Kidney (tissue), 22 donors: Measurements from ENCODE around the gene GIMAP6. TPM values are rescaled to one million over a fixed set of nuclear protein-coding genes. Genes with fewer than 3 reads are reported as not detected.
"Not testable (repeated sequence)": the region's sequence is repeated elsewhere in the genome, so short reads cannot be mapped to it uniquely, and the experiment has no call there.

Experiments
- DNase-seq, 5 donors: peaks; one replicate each; pipeline ENCODE4 v3.0.0-alpha.2; 2013 to 2020
- FAIRE-seq: peaks from 2 replicates; lab custom pipeline; 2012; peaks lifted over from hg19 to GRCh38; lab: Jason Lieb, UNC
- H3K27ac ChIP-seq, 2 donors: one replicate each; pipeline ENCODE4 v1.7.0; 2013; ENCODE audit warnings: low read depth in 2 of 2, low read length in 2 of 2, inconsistent platforms in 1 of 2
- H3K27me3 ChIP-seq: one replicate; pipeline ENCODE4 v1.7.1; 2013; ENCODE audit warnings: low read length, inconsistent platforms; ENCODE audit not compliant: control insufficient read depth, insufficient read depth
- H3K36me3 ChIP-seq, 3 donors: one replicate each; pipeline versions ENCODE4 v1.7.0 to v1.7.1; 2013; ENCODE audit warnings: low read length in 3 of 3, control low read depth in 1 of 3, inconsistent platforms in 1 of 3; ENCODE audit not compliant: insufficient read depth in 3 of 3, control insufficient read depth in 2 of 3
- H3K4me1 ChIP-seq, 3 donors: one replicate each; pipeline versions ENCODE4 v1.7.0 to v1.7.1; 2013; ENCODE audit warnings: low read length in 3 of 3, inconsistent platforms in 1 of 3, low read depth in 1 of 3; ENCODE audit not compliant: control insufficient read depth in 2 of 3, insufficient read depth in 2 of 3
- H3K4me3 ChIP-seq, 3 donors: one replicate each; pipeline versions ENCODE4 v1.7.0 to v1.8.1; 2013; ENCODE audit warnings: low read length in 3 of 3, control low read depth in 1 of 3, inconsistent platforms in 1 of 3
- H3K9ac ChIP-seq, 3 donors: one replicate each; pipeline versions ENCODE4 v1.7.0 to v1.7.1; 2013; ENCODE audit warnings: low read length in 3 of 3, control low read depth in 1 of 3, inconsistent platforms in 1 of 3
- H3K9me3 ChIP-seq, 3 donors: one replicate each; pipeline versions ENCODE4 v1.7.0 to v1.7.1; 2013; ENCODE audit warnings: low read length in 3 of 3, control low read depth in 1 of 3, inconsistent platforms in 1 of 3; ENCODE audit not compliant: control insufficient read depth in 2 of 3, insufficient read depth in 1 of 3
- intact Hi-C: fragments of 100-400 bp; cut with DNase I; formaldehyde crosslinking; loops from one replicate; pipeline ENCODE4 v1.11.1; 2022
- long read RNA-seq, 10 donors: library from polyadenylated mRNA in 1 of 10; unstranded in 1 of 10; transcript quantifications; one replicate each; pipeline ENCODE4 v2.0.0 and lab custom pipeline, GENCODE V29; 2021 to 2026
- polyA plus RNA-seq: library from polyadenylated mRNA; stranded (reverse); fragments of 350-450 nt; fragmentation: Illumina TruSeq; extraction: RNeasy Lipid Tissue Mini Kit (QIAGEN cat#74804); gene quantifications from one replicate; pipeline ENCODE4 v1.2.3, GENCODE V29; 2014; ENCODE audit warnings: low read depth, low replicate concordance; ENCODE audit not compliant: insufficient read depth
- total RNA-seq: library from RNA; stranded (reverse); fragmentation: NEBNext Ultra II Directional; extraction: Animal tissue kit (Norgen Biotek cat#: 25700); gene quantifications from one replicate; pipeline ENCODE4 v1.2.1, GENCODE V29; 2021
- TF ChIP-seq, protein P1 (sequence below): IDR thresholded peaks from 3 replicates; pipeline ENCODE4 v1.5.1; 2012; ENCODE audit warnings: mild to moderate bottlenecking, moderate library complexity, borderline replicate concordance; ENCODE audit not compliant: insufficient read depth; ENCODE audit errors: extremely low read depth
- donor health status: control.
- donor health status: control.
- donor health status: control.
- donor health status: control.
- donor health status: control.
- donor health status: DM: yes; HTN: yes; CAD: no.
- donor health status: Normal renal cell carcinoma (clear cell type).

The GIMAP6 gene
- total RNA-seq = 48.7 TPM
- polyA plus RNA-seq = 14.3 TPM
- long read RNA-seq, donor 1, partial matches to known transcripts = 0 of 3 reads
- long read RNA-seq, donor 1, other reads (novel, unspliced or antisense) = 0 of 3 reads
- long read RNA-seq, donor 2, partial matches to known transcripts = 0 of 4 reads
- long read RNA-seq, donor 2, other reads (novel, unspliced or antisense) = 0 of 4 reads
- long read RNA-seq, donor 3, partial matches to known transcripts = 0 of 3 reads
- long read RNA-seq, donor 3, other reads (novel, unspliced or antisense) = 0 of 3 reads
- long read RNA-seq, donor 4, partial matches to known transcripts = 0 of 3 reads
- long read RNA-seq, donor 4, other reads (novel, unspliced or antisense) = 0 of 3 reads
- long read RNA-seq, donor 5 = 0 reads
- long read RNA-seq, donor 6, partial matches to known transcripts = 0 of 4 reads
- long read RNA-seq, donor 6, other reads (novel, unspliced or antisense) = 0 of 4 reads
- long read RNA-seq, donor 7, transcript GIMAP6-201 (3 exons, 3,440 nt) = major isoform, 18 of 46 reads
- long read RNA-seq, donor 7, partial matches to known transcripts = 0 of 46 reads
- long read RNA-seq, donor 7, other reads (novel, unspliced or antisense) = 24 of 46 reads
- long read RNA-seq, donor 8, partial matches to known transcripts = 0 of 4 reads
- long read RNA-seq, donor 8, other reads (novel, unspliced or antisense) = 0 of 4 reads
- long read RNA-seq, donor 9, partial matches to known transcripts = 0 of 3 reads
- long read RNA-seq, donor 9, other reads (novel, unspliced or antisense) = 0 of 3 reads
- long read RNA-seq, donor 10, partial matches to known transcripts = 0 of 4 reads
- long read RNA-seq, donor 10, other reads (novel, unspliced or antisense) = 0 of 4 reads

DNA sequence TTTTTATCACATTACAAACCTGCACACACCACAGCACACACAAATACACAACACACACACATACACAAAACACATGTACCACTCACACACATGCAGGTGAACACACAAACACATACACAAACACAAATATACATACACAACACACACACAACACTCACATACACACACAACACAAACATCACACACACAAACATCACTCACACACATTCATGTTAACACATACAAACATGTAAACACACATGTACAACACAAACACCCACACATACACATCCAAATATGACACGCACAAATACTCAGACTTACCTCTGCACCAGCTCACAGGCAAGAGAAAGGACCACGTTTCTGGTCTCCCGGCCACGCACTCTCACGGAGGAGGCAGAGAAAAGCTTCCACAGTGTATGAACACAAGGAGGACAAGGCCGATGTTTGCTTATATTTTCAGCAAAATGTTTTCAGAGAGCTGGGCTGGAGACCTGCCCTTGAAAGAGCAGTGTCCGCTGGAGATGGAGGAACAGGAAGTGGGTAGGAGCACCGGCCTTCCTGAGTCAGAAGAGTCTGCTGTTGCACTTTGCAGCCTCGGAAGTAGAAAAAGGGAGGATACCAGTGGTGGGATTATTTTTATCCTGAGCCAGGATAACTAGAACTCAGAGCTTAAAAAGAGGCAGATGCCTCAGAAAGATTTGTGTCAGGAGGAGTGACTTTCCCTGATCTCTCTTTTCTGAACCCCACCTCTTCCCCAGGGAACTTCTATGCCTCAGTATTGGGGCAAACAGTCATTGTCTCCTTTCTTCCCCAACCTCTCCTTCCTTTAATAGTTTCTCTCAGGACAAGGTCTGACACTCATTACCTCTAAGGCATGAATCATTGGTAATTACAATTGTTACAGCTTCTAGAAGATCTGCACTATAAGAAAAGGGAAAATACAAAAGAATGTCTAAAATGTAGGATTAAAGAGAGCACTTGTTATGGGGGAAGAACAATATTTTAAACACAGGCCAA, at the start of gene GIMAP6:
Gene GIMAP6, minus strand, starts transcription at position 520 of the 999 bp plus-strand sequence. CDS start 2,243 bp downstream, outside the sequence.
- Histone ChIP-seq H3K27me3 (no peaks in the 10 kb centered on the region), H3K4me3 (peak within 1 kb of the TSS; percentile 18 to 71 (median 49)), H3K9me3 (no peaks in the 10 kb centered on the region), H3K9ac (peak within 1 kb of the TSS; percentile 35 to 53 (median 39)), H3K36me3 (peaks cover 0 to 2% (median 0%) of the 10 kb centered on the region in 3 donors), H3K27ac (peak within 1 kb of the TSS; percentile 82 to 86), H3K4me1 (peaks cover 0 to 7% (median 0%) of the 10 kb centered on the region in 3 donors)
- DNase-seq = peak in 1 of 5 donors; percentile 7
- FAIRE-seq = no peak
- intact Hi-C loops = no loop called here
- TF ChIP-seq, protein P1, sequence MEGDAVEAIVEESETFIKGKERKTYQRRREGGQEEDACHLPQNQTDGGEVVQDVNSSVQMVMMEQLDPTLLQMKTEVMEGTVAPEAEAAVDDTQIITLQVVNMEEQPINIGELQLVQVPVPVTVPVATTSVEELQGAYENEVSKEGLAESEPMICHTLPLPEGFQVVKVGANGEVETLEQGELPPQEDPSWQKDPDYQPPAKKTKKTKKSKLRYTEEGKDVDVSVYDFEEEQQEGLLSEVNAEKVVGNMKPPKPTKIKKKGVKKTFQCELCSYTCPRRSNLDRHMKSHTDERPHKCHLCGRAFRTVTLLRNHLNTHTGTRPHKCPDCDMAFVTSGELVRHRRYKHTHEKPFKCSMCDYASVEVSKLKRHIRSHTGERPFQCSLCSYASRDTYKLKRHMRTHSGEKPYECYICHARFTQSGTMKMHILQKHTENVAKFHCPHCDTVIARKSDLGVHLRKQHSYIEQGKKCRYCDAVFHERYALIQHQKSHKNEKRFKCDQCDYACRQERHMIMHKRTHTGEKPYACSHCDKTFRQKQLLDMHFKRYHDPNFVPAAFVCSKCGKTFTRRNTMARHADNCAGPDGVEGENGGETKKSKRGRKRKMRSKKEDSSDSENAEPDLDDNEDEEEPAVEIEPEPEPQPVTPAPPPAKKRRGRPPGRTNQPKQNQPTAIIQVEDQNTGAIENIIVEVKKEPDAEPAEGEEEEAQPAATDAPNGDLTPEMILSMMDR = no peak

- H3K9me3 ChIP-seq, H3K4me1 ChIP-seq, H3K4me3 ChIP-seq, FAIRE-seq, intact Hi-C loops, H3K36me3 ChIP-seq, H3K27me3 ChIP-seq, H3K27ac ChIP-seq, DNase-seq, H3K9ac ChIP-seq: not testable (repeated sequence)
Measured at GRCh38 chr7:150680364-150680763, 48.2 kb upstream of the GIMAP6 start.

DNA sequence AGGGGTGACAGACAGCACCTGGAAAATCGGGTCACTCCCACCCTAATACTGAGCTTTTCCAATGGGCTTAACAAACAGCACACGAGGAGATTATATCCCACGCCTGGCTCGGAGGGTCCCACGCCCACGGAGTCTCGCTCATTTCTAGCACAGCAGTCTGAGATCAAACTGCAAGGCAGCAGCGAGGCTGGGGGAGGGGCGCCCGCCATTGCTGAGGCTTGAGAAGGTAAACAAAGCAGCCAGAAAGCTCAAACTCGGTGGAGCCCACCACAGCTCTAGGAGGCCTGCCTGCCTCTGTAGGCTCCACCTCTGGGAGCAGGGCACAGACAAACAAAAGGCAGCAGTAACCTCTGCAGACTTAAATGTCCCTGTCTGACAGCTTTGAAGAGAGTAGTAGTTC, 46.4 kb upstream of the GIMAP6 start:
- H3K27me3 ChIP-seq, H3K9ac ChIP-seq, FAIRE-seq, intact Hi-C loops, DNase-seq, H3K4me3 ChIP-seq, H3K9me3 ChIP-seq, H3K27ac ChIP-seq, H3K4me1 ChIP-seq, H3K36me3 ChIP-seq: not testable (repeated sequence)

DNA sequence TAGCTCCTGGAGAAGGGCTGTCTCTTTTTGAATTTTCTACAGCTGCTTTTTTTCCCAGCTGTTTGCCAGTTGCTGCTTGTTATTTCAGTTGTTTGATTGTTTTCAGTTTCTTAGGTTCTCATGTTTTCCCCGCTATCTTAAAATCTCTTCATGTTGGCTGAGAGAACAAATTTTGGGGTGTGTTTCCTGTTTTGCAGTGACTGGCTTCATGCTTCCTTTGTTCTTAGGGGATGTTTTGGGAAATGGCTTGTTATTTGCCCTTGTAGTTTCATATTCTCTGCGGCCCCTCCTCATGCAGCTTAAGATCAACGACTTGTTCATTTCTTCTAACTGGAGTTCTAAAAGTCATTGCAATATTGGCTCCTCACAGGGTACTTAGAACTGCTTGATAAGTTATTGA, 44.7 kb upstream of the GIMAP6 start:
- FAIRE-seq, H3K4me1 ChIP-seq, H3K4me3 ChIP-seq, H3K27me3 ChIP-seq, H3K9ac ChIP-seq, H3K9me3 ChIP-seq, intact Hi-C loops, H3K27ac ChIP-seq, H3K36me3 ChIP-seq: not testable (repeated sequence)
- peak in 1 of 5 donors; percentile 19 for DNase-seq

- DNase-seq = peak in 1 of 5 donors; percentile 5
- H3K9ac ChIP-seq, H3K27ac ChIP-seq, H3K27me3 ChIP-seq, FAIRE-seq, intact Hi-C loops, H3K4me1 ChIP-seq, H3K4me3 ChIP-seq, H3K36me3 ChIP-seq, H3K9me3 ChIP-seq: not testable (repeated sequence)
Measured at GRCh38 chr7:150676276-150676675, 44.1 kb upstream of the GIMAP6 start.
